ENCODE measurements around the gene TSC22D2. TPM values are rescaled to one million over a fixed set of nuclear protein-coding genes. Genes with fewer than 3 reads are reported as not detected.

The TSC22D2 gene
- total RNA-seq, 1 donor from 2014 or later: 39.8 TPM

DNA sequence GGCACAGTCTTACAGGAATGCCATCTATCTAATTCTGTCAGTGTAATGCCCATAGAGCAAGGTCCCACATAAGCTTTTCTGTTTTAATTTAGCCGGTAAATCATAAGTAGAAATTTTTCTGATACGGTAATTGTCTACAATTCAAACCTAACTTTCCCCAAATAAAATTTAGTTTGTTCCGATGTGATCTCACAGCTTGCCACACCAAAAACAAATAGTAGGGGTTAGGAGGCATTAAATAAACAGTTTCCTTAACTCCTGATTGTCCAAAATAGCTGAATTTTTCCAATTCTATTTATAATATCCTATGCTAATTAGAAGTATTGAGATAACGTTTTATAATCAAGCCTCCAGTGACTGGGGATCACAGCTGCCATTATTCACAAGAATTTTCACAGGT lies 53.3 kb downstream of the TSC22D2 start:
- no peaks in the 10 kb centered on the region for H3K27me3 Mint-ChIP-seq (ENCODE audit: low read depth)
- no peak for TF ChIP-seq CTCF (IDR thresholded peaks at IDR 0.05)
- no peak overlapping the region for H3K27ac Mint-ChIP-seq (ENCODE audit: unreplicated experiment)
- peaks cover 19% of the 10 kb centered on the region for H3K4me1 Mint-ChIP-seq (ENCODE audit: low read depth)
- H3K36me3 Mint-ChIP-seq (ENCODE audit: low read depth): peaks cover 22% of the 10 kb centered on the region
- no peak for DNase-seq (ENCODE audit: low spot score)
- no peaks in the 10 kb centered on the region for H3K9me3 Mint-ChIP-seq (ENCODE audit: low read depth)
- no peak overlapping the region for H3K4me3 Mint-ChIP-seq (ENCODE audit: unreplicated experiment)

GRCh38 chr3:150462108-150462507 lies 54.0 kb downstream of the TSC22D2 start:
- no peak overlapping the region for H3K4me3 Mint-ChIP-seq (ENCODE audit: unreplicated experiment)
- H3K4me1 Mint-ChIP-seq (ENCODE audit: low read depth): peaks cover 20% of the 10 kb centered on the region
- no peak for TF ChIP-seq CTCF (IDR thresholded peaks at IDR 0.05)
- H3K27ac Mint-ChIP-seq (ENCODE audit: unreplicated experiment): no peak overlapping the region
- no peak for DNase-seq (ENCODE audit: low spot score)
- peaks cover 25% of the 10 kb centered on the region for H3K36me3 Mint-ChIP-seq (ENCODE audit: low read depth)
- no peaks in the 10 kb centered on the region for H3K27me3 Mint-ChIP-seq (ENCODE audit: low read depth)
- H3K9me3 Mint-ChIP-seq (ENCODE audit: low read depth): no peaks in the 10 kb centered on the region

DNA sequence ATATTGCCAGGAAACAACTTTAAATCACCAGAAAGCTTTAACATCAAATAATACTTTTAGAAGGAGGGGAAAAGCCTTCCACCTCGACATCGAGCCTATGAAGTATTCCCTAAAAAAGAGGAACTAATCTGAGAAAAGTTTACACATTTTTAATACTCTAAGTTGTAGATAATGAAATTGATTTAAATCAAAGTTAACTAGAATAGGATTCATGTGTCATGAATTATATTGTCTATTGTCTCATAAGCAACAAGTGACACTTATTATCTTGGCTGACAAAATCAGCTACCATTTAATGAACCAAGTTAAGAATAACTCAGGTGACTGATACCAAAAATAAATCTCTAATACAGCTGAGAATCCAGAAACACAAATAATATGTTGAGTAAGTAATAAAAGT lies 56.6 kb downstream of the TSC22D2 start:
- no peak for DNase-seq (ENCODE audit: low spot score)
- Mint-ChIP-seq H3K36me3 (ENCODE audit: low read depth) (peaks cover 11% of the 10 kb centered on the region), H3K9me3 (ENCODE audit: low read depth) (no peaks in the 10 kb centered on the region), H3K27me3 (ENCODE audit: low read depth) (no peaks in the 10 kb centered on the region), H3K27ac (ENCODE audit: unreplicated experiment) (no peak overlapping the region), H3K4me1 (ENCODE audit: low read depth) (peaks cover 35% of the 10 kb centered on the region), H3K4me3 (ENCODE audit: unreplicated experiment) (no peak overlapping the region)
- TF ChIP-seq CTCF (IDR thresholded peaks at IDR 0.05): no peak

GRCh38 chr3:150467381-150467780 lies 59.3 kb downstream of the TSC22D2 start:
- no peak for TF ChIP-seq CTCF (IDR thresholded peaks at IDR 0.05)
- Mint-ChIP-seq H3K27ac (ENCODE audit: unreplicated experiment) (no peak overlapping the region), H3K4me1 (ENCODE audit: low read depth) (peaks cover 33% of the 10 kb centered on the region)

DNA sequence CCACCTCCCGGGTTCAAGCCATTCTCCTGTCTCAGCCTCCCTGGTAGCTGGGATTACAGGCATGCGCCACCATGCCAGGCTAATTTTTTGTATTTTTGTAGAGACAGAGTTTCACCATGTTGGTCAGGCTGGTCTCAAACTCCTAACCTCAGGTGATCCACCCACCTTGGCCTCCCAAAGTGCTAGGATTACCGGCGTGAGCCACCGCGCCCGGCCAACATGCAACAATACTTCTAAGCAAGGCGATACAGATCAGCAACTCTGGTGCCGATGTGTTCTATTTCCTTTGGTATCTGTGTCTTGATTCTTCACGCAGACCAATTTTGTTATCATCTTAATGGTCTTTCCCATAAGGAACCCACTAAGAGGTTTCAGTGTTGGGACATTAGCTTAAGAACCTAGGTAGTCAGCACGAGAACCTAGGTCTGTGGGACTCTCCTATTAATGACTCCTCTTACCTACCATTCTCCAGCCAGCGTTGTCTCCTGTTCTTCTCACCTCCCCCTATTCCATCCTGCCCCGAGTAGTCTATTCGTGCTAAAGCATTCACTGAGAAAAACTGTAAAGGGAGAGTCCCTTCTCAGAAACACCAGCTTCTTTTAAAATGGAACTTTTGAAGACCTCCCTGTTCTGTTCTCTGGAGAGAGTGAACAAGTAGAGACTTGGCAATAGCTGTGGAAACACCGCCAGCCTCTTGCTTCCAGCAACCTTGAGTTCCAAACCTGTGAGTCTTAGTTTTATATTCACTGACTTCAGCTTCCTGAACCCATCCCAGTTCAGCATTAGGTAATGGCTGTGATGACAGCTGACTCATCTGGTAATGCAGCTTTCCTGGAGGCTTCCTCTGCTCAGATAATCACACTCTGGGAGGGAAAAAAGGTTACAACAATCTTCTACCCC lies 61.2 kb downstream of the TSC22D2 start:
- Mint-ChIP-seq H3K4me3 (ENCODE audit: unreplicated experiment) (peak overlapping the region; percentile 52), H3K27ac (ENCODE audit: unreplicated experiment) (peak overlapping the region; percentile 96)

More at GRCh38 chr3:150467381-150467780, 59.3 kb downstream of the TSC22D2 start:
- Mint-ChIP-seq H3K27me3 (ENCODE audit: low read depth) (no peaks in the 10 kb centered on the region), H3K36me3 (ENCODE audit: low read depth) (peaks cover 5% of the 10 kb centered on the region), H3K9me3 (ENCODE audit: low read depth) (no peaks in the 10 kb centered on the region), H3K4me3 (ENCODE audit: unreplicated experiment) (no peak overlapping the region)
- no peak for DNase-seq (ENCODE audit: low spot score)

More for the DNA sequence above, 61.2 kb downstream of the TSC22D2 start:
- peaks cover 33% of the 10 kb centered on the region for H3K4me1 Mint-ChIP-seq (ENCODE audit: low read depth)
- no peak for TF ChIP-seq CTCF (IDR thresholded peaks at IDR 0.05)
- H3K27me3 Mint-ChIP-seq (ENCODE audit: low read depth): no peaks in the 10 kb centered on the region
- H3K9me3 Mint-ChIP-seq (ENCODE audit: low read depth): no peaks in the 10 kb centered on the region
- DNase-seq (ENCODE audit: low spot score): no peak
- peaks cover 7% of the 10 kb centered on the region for H3K36me3 Mint-ChIP-seq (ENCODE audit: low read depth)

Measured in chondrocyte (in vitro differentiated cells).